ENCODE measurements around the gene NKX2-3.
A peak's percentile ranks its signal among the peaks of the same experiment; 100 is the strongest.

Gene NKX2-3

GRCh38 chr10:99520040-99520846, 12.5 kb upstream of the NKX2-3 start (continued):
- TF ChIP-seq PRDM2 (tag by site-specific recombination; IDR thresholded peaks at IDR 0.05; ENCODE audit: borderline replicate concordance): no peak
- no peak for TF ChIP-seq ZNF184 (tag by site-specific recombination; IDR thresholded peaks at IDR 0.05)
- TF ChIP-seq ZFP69B (tag by site-specific recombination; IDR thresholded peaks at IDR 0.05): peak; percentile 80
- no peak for TF ChIP-seq ZNF549 (tag by site-specific recombination; IDR thresholded peaks at IDR 0.05)
- peak; percentile 82; the same call in 1 of the 2 replicates for TF ChIP-seq ZNF2 (tag by site-specific recombination; IDR thresholded peaks at IDR 0.05)
- TF ChIP-seq ZFP37 (tag by site-specific recombination; IDR thresholded peaks at IDR 0.05): no peak
- TF ChIP-seq ZNF221 (tag by site-specific recombination; IDR thresholded peaks at IDR 0.05; ENCODE audit: borderline replicate concordance): no peak
- TF ChIP-seq ZNF585B (tag by site-specific recombination; IDR thresholded peaks at IDR 0.05): no peak
- TF ChIP-seq ZXDB (tag by site-specific recombination; IDR thresholded peaks at IDR 0.05): peak; percentile 100
- no peak for TF ChIP-seq ZNF362 (tag by site-specific recombination; IDR thresholded peaks at IDR 0.05)
- TF ChIP-seq INSM2 (tag by site-specific recombination; IDR thresholded peaks at IDR 0.05): peak; percentile 71; the same call in 1 of the 2 replicates
- TF ChIP-seq ZNF157 (tag by site-specific recombination; IDR thresholded peaks at IDR 0.05): no peak
- TF ChIP-seq ZNF211 (tag by site-specific recombination; IDR thresholded peaks at IDR 0.05; ENCODE audit: low read depth): no peak
- peak; percentile 89 for TF ChIP-seq ZNF18 (tag by site-specific recombination; IDR thresholded peaks at IDR 0.05)
- no peak for TF ChIP-seq SALL2 (tag by site-specific recombination; IDR thresholded peaks at IDR 0.05; ENCODE audit: borderline replicate concordance)
- no peak for TF ChIP-seq PBX3 (CRISPR knock-in tag; IDR thresholded peaks at IDR 0.05)
- peak; percentile 98 for TF ChIP-seq KLF7 (tag by site-specific recombination; IDR thresholded peaks at IDR 0.05; ENCODE audit: borderline replicate concordance)
- TF ChIP-seq ZNF555 (tag by site-specific recombination; conservative IDR thresholded peaks at IDR 0.05): no peak
- TF ChIP-seq ZNF266 (tag by site-specific recombination; IDR thresholded peaks at IDR 0.05; ENCODE audit: low read depth): no peak
- TF ChIP-seq ZNF623 (tag by site-specific recombination; IDR thresholded peaks at IDR 0.05): no peak
- TF ChIP-seq KLF16 (tag by site-specific recombination; IDR thresholded peaks at IDR 0.05): peak; percentile 85
- TF ChIP-seq ZNF302 (tag by site-specific recombination; IDR thresholded peaks at IDR 0.05; ENCODE audit: low read depth): no peak
- no peak for TF ChIP-seq GLI4 (tag by site-specific recombination; IDR thresholded peaks at IDR 0.05)
- no peak for TF ChIP-seq ZNF621 (tag by site-specific recombination; IDR thresholded peaks at IDR 0.05)
- TF ChIP-seq KLF8 (tag by site-specific recombination; IDR thresholded peaks at IDR 0.05): peak; percentile 77
- peak; percentile 68 for TF ChIP-seq ZFHX2 (tag by site-specific recombination; conservative IDR thresholded peaks at IDR 0.05)
- no peak for TF ChIP-seq REPIN1 (tag by site-specific recombination; IDR thresholded peaks at IDR 0.05; ENCODE audit: low read depth)
- 0 out of 2 replicates have a peak, but pooled peaks have one; percentile 36 for TF ChIP-seq ZSCAN16 (tag by site-specific recombination; IDR thresholded peaks at IDR 0.05)
